NCI-H524 treated with DMSO at 0.1 percent for 48 hours (cell line): ENCODE results near the gene NANP.
"Not testable (repeated sequence)": the region's sequence is repeated elsewhere in the genome, so short reads cannot be mapped to it uniquely, and the experiment has no call there.

ENCODE experiments used
- DNase-seq: peaks from one replicate; lab custom pipeline; 2025; lab: John Stamatoyannopoulos, UW

The NANP gene, protein sequence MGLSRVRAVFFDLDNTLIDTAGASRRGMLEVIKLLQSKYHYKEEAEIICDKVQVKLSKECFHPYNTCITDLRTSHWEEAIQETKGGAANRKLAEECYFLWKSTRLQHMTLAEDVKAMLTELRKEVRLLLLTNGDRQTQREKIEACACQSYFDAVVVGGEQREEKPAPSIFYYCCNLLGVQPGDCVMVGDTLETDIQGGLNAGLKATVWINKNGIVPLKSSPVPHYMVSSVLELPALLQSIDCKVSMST

DNA sequence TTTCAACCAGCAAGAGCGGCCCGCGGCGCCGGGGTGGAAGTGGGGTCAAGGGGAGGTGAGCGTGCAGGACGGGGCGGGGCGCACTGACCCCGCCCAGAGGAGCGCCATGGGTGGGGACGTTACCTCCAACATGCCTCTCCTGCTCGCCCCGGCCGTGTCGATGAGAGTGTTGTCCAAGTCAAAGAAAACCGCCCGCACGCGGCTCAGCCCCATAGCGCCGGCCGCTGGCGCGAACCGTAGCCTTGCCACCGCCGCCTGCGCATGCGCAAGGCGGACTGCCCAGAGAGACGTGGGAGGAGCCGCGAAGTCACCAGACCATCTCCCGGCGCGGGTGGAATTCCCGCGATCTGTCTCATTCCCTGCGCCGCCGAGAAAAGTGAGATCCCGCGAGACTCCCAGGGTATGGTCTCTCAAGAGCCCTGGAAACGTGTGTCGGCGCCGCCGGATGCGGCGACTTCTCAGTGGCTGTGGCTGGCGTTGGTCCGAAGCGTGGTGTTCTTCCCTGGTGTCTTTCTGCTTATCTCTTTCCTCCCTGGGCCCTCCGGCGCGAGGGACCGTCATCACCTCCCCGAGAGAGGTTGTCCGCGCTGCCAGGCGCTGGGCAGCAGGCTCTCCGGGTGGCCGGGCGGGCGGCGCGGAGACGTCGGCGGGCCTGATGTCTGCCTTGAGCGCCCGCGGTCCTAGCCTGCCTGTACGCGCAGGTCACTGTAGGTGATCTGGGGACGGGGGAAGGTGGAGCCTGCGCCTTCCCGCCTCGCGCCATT, at the start of gene NANP:
TSS of gene NANP (minus strand) at position 279 of the 764 bp plus-strand sequence. CDS start at position 213, 66 bp downstream.
- peak; percentile 85 for DNase-seq

DNA sequence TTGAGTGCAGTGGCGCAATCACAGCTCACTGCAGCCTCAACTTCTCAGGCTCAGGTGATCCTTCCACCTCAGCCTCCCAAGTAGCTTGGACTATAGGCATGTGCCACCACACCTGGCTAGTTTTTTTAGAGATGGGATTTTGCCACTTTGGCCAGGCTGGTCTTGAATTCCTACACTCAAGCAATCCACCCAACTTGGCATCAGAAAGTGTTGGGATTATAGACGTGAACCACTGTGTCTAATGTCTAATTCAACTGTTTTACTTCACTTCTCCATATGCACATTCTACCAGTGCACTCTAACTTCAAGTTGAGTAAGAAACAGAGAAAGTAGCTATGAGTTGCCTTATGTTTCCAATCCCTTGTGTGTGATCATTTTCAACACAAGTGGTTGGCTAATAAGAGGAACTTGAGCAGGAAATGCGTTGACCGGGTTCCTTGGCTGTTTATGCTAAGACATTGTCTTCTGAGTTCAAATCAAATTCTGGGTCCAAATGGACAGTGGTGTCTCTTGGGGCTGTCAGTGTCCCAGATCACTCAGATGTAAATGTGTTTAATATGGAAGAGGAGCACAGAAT, 48.9 kb upstream of the NANP start:
- no peak for DNase-seq

DNA sequence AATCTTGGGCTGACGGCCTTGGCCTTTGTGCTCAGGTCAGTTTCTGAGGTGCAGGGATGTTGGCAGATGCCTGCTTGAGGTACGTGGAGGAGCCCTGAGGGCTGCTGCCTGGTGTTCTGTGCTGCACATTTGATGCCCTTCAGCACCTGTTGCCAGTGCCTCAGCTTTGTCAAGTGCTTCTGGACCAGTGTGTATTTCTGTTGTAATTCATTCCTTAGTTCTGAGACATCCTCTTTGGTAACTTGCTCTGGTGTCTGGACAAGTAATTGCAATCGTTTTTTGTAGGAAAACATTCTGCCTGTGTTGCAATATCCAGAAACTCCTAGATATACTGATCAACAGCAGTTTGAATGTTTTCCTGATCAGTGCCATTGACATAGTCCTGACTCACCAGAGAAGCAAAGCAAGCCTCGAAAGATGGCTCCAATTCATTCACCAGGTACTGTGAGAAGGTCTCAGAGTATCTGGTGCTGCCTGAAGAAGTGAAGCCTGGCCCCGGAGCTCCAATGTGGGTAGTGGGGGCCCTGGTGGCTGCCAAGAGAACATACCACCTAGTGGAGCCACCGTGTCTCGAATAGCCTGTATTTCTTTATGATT, 46.1 kb upstream of the NANP start:
- no peak for DNase-seq

DNA sequence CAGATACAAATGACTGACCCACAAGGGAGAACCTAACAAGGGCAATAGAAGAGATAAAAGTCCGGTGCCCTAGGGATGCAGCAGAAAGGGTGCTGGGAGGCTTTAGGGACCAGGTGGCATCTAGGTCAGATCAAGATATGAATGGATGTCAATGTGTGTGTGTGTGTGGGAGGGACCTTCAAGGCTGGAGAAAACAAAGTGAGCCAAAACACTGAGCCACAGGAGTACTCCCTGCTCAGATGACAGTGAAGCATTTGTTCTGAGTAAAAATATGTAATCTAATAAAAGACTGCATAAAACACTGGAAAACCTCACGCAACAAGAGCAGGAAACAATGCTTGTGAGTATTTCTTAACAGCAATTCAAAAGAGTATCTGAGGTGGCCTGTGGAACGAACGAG, 44.6 kb upstream of the NANP start:
- no peak for DNase-seq

DNA sequence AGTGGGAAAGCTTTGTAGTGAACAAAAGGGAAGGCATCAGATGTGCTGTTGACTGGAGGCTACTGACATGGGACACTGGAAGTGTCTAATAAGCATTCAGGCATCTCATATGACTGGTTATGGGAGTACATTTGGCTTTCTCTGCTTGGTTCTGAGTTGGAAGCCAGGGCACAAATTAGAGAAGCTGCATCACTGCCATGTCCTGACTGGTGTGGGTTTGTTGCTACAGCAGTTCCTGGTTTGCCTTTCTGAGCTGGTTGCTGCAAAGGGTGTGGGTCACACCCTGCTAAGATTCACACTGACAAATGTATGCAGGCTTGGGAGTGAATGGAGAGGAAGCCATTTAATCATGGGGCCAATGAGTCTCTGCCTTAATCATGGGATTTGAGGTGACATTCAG, 36.2 kb upstream of the NANP start:
- DNase-seq, result no peak

DNA sequence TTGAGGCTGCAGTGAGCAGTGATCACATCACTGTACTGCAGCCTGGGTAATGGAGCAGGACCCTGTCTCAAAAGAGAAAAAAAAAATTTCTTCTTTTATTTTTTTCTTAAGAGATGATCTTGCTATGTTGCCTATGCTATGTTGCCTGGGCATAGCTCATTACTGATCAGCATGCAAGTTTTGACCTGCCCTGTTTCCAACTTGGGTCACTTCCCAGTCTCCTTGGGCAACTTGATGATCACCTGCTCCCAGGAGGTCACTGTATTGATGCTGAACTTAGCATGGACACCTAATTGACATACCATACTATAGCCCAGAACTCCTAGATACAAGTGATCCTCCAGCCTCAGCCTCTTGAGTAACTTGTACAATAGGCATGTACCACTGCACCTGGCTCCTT, 30.7 kb upstream of the NANP start:
- DNase-seq, result no peak

DNA sequence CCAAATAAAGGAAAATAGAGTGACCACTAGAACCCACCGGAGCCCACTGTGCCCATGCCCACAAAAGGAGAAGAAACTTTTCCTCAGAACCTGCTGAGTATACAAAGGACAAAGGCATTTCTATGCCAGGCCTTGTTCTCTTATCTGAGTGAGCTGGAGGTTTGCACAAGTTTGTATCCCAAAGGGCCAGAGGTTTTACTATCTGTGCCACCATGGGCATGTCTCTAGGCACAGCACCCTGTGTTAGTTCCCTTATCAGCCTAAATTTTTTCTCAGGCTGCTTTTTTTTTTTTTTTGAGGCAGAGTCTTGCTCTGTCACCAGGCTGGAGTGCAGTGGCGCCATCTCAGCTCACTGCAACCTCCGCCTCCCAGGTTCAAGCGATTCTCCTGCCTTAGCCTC, 29.1 kb upstream of the NANP start:
- not testable (repeated sequence) for DNase-seq

DNA sequence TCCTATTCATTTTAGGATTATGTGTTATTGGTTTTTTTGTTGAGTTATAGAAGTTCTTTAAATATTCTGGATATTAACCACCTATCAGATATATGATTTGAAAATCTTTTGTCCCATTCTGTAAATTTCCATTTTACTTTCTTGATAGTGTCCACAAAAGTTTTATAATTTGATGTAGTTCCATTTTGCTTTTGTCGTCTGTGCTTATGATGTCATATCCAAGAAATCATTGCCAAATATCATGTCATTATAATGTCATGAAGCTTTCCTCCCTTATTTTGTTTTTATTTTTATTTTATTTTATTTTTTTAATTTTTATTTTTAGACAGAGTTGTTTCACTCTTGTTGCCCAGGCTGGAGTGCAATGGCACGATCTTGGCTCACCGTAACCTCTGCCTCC, 21.0 kb upstream of the NANP start:
- no peak for DNase-seq

DNA sequence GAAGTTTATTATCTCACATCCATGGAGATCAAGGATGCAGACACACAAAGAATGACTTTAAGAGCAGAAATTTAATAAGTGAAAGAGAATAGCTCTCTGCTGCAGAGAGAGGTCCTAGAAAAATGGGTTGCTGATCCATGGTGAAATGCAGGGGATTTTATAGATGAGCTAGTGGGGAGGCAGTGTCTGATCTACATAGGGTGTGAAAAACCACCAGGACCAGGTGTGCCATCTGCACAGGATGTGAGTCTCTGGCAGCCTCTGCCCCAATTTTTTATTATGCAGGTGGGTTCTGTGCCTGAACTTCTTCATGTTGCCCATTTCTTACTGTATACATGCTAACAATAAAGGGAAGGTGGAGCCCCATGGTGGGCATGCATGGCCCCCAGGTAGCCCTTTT, 19.9 kb upstream of the NANP start:
- no peak for DNase-seq

DNA sequence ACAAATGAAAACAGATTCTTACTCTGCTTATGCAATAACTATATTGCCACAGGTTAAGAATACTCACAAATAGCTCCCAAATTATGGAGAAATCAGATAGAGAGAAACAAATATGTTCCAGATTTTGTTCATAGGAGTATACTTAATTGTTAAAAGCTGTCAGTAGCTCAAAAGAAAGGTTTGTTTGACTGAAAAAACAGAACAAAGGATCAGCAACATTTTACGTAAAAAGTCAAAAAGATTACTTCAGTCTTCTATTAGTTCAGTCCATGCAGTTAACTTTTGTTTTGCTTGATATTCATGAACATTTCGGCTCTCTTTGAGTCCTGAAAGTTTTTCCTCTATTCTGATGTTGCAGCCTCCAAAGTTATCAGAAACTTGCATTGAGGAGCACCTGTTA, 13.4 kb upstream of the NANP start:
- DNase-seq, result no peak

DNA sequence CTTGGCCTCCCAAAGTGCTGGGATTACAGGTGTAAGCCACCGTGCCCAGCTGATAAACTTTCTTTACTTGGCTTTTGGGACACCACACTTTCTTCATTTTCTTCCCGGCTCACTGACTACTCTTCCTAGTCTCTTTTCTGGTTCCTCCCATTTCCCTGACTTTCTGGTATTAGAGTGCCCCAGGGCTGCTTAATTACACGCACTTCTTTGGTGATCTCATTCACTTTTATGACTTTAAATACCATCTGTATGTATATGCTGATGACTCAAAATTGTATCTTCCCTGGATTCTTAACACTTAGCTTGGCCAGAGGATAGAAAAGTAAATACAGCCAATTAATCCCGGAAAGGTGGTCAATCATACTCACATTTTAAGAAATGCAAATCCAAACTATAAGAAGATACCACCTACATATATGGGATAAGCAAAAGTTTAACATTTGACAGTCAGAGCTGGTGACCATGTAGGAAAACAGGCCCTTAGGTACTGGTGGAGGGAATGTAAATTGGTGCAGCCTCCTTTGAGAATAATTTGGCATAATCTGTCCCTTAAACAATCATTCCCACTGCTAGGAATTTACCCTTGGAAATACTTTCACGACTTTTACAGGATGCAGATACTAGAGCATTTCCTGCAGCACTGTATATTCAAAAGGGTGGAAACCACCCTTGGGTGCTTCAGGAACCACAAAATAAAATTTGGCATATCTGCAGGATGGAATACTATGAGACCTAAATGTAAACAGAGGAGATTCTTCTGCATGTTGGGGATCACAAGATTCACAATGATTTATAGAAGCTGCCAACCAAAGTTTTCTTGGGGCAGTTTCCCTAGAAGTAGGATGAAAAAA, 9.4 kb upstream of the NANP start:
- no peak for DNase-seq

DNA sequence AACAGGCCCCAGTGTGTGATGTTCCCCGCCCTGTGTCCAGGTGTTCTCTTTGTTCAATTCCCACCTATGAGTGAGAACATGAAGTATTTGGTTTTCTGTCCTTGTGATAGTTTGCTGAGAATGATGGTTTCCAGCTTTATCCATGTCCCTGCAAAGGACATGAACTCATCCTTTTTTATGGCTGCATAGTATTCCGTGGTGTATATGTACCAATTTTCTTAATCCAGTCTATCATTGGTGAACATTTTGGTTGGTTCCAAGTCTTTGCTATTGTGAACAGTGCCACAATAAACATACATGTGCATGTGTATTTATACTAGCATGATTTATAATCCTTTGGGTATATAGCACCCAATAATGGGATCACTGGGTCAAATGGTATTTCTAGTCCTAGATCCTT, 6.8 kb upstream of the NANP start:
- DNase-seq, result not testable (repeated sequence)

DNA sequence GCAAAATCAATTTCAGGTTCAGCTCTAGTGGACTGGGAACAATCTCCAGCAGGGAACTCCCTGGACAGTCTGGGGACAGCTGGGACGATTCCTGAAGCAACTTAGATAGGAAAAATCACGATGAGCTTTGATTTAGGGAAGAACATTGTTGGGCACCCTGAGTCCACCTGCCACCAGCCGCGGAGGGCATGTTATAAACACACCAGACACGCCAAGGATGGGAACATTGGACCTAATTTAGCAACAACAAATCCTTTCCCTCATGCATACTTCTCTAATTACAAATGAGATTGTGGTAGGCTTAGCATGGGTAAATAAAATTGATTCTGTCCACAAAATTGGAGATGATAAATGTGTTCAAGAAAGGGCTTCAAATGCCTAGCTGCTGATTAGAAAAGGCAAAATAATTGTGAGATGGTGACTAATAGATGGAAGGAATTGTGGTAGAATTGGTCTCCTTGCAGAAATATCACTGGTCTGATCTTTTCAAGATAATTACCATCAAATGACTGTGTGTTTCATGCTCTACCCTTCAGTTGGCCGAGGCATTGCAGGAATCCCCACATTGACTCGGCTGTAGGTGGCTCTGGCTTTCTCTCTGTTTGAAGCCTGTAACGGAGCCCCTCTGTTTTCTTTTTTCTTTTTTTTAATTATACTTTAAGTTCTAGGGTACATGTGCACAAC, 6.1 kb upstream of the NANP start:
- no peak for DNase-seq

DNA sequence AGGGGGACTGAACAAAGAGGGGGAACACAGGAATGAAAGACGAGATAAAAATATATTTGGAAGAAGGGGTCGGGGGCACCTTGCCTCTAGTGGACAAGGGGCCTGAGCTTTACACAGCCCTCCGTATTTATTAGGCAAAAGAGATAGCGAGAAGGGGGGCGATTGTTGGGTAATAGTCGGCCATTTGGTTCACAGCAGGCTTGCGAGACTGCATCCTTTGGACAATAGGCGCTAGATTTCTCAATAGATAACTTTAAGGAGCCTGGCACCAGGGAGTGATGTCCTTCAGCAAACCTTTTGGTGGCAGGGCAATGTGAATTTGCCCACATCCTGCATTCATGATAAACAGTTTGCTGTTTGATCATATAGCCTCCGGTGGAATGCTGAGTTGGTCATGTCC, 3.0 kb upstream of the NANP start:
- no peak for DNase-seq

DNA sequence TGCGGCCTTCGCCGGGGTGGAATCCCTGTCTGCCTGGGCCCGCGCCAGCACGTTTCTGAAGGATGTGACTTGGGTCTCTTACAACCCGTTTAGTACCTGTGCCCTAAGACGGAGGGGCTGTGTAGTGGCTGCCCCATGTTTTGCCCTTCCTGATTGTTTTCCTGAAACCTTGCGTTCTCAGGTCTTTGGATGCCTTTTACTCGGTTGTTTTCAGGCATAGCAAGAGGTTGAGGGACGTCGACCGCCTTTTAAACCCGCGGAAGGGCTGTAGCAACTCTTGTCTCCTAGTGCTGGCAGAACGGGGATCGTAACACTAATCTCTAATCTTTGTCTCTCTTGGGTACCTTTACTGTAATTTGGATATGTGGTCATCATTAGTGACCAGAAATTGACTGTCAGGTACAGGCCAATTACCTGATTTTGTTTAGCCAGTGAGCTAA, 706 bp upstream of the NANP start:
- DNase-seq, result no peak

DNA sequence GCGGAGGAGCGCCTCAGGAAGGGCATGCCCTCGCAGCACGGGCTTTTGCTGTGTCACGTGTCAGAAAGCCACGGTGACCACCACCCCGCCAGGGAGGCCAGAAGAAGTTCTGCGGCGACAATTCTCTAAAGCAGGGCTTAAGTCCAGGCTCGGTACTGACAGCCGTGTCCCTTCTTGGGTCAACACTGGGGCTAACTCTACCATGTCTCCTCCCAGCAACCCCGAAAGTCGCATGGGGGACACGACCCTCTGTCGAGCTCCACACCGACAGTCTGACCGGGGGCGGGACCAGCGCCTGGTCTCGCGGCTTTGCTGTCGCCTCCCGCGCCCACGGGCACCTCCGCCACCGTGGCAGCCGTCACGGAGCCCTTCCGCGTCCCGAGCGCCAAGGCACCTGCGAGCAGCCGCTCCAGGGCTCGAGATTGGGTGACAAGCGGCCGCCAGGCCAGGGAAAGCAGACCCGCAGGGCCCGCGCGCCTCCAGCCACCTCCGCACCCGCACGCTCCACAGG, 534 bp downstream of the NANP start:
- DNase-seq, result no peak

DNA sequence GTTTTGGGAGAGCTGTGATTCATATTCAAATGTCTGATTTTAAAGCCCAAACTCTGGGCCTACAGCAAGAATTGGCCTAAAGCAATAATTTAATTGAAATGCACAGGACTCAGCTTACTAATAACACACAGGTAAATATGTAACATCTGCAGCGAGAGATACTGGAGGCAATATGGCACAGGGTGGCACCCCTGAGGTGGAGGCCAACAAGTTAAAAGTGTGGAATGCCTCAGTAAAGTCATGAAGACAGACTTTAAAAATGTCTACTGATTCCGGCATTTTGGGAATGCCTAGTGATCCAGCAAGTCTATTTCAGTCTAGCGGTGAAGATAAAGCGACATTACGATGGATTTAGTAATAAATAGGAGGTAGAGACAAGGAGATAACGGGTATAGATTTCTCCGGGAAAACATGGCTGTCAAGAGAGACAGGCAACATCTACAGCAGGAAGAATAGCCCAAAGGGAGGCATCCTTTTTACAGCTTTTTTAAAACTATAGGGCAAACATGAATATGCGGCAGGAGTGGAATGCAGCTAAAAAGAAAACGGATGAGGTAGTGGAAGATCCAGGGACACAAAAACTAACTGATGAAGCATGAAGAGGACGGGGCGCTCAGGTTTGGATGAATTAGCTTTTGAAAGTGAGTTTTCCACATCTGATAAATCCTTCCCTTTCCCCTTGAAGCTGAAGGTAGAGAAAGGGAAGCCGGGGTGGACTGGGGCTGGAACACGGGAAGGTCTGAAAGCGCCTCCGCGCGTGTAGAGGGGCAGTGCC, 1.2 kb downstream of the NANP start:
- DNase-seq, result no peak

DNA sequence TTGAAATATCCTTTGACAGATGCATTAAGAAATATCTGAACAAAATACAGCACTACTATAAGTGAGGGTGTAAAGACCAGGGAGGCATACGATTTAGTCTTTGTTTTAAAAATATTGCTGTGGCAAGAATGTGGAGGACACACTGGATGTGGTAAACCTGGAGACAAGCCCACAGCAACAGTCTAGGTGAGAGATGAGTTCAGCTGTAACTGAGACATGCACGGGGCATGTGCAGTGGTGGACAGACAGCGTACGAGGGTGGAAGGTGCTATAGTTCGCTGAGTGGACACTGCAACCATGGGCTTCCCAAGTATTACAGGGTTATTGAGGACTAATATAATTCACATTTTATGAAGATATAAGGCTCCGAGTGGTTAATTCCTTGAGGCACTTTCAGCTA, 1.8 kb downstream of the NANP start:
- DNase-seq, result no peak

DNA sequence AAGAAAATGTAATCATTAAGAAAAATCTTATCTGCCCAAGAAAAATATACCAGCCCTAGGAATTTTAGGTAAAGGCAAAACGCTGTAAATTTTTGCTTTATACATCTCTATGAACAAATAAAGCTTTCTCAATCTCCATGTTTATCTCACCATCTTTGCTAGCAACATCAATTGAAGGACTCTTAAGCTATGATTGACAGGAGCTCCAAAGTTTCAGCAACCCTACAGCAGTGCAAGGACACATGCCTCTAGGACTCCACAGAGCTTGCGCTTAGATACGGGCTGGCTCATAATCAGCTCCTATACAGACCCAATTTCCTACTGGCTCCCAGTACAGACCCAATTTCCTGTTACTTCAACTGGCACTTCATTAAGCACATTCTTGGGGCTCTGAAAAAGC, 4.3 kb downstream of the NANP start:
- DNase-seq, result no peak

DNA sequence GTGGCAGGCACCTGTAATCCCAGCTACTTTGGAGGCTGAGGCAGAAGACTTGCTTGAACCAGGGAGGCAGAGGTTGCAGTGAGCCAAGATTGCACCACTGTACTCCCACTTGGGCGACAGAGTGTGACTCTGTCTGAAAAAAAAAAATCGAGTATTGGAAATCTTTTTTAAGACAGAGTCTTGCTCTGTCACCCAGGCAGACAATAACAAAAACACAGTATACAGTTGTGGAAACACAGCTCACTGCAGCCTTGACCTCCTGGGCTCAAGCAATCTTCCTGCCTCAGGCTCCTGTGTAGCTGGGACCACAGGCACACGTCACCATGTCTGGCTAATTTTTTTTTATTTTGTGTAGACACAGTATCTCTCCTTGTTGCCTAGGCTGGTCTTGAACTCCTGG, 15.0 kb downstream of the NANP start:
- no peak for DNase-seq
